ENCODE measurements around the gene DDX31. TPM values are rescaled to one million over a fixed set of nuclear protein-coding genes. Genes with fewer than 3 reads are reported as not detected.
A peak's percentile ranks its signal among the peaks of the same experiment; 100 is the strongest.
"Not testable (repeated sequence)": the region's sequence is repeated elsewhere in the genome, so short reads cannot be mapped to it uniquely, and the experiment has no call there.

DDX31 gene
- 6.4 TPM for total RNA-seq

- ATAC-seq, result peak; percentile 93
These were observed at the start of gene DDX31 for GRCh38 chr9:132669698-132670456. TSS of gene DDX31 (minus strand) at chr9:132669983. CDS start at chr9:132669934, 49 bp downstream.

GRCh38 chr9:132718381-132718928 lies 48.7 kb upstream of the DDX31 start:
- not testable (repeated sequence) for ATAC-seq

DNA sequence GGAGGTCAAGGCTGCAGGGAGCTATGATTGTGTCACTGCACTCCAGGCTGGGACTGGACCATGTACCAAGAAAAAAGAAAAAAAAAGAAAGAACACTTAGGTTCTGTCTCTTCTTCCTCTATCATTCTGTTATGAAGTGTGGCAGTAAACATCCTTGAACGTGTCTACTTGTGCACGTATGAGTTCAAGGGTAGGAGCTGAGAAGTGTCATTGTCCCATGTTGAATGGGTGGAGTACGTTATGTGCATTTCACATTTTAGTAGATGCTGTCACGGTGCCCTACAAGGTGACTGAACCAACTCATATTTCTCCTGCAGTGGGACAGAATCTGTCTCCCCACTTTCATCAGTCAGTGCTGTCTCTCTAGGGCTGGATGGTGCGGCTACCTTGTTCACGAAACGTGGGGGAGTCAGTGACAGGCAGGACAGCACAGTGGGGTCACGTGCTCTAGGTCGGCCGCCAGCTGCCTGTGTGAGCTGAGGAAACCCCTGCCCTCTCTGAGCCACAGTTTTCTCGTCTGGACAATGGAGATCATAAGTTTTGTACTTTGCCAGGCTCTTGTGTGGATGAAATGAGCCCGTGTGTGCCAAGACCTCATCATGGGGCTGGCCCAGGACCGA lies 47.7 kb upstream of the DDX31 start:
- ATAC-seq, result no peak

GRCh38 chr9:132716007-132716406 lies 46.2 kb upstream of the DDX31 start:
- no peak for ATAC-seq

DNA sequence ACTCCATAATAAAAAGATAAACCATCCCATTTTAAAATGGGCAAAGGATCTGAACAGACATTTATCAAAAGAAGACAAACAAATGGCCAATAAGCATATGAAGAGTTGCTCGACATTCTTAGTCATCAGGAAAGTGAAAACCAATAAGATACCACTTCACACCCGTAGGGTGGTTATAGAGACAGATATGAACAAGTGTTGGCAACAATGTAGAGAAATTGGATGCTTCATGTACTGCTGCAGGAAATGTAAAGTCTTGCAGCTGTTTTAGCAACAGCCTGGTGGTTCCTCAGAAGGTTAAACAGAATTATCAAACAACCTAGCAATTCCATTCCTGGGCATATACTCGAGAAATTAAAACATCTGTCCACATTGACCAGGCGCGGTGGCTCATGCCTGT lies 43.0 kb upstream of the DDX31 start:
- ATAC-seq, result no peak

DNA sequence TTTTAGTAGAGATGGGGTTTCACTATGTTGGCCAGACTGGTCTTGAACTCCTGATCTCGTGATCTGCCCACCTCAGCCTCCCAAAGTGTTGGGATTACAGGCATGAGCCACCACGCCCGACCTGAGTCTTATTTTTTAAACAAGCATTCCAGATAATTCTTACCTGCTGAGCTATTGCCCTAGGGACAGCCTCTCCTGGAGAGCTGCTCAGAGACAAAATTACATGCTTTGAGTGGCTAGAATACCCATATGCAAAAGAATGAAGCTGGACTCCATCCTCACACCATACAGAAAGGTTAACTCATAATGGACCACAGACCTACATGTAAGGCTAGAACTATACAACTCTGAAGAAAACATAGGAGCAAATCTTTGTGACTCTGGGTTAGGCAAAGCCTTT lies 42.1 kb upstream of the DDX31 start:
- no peak for ATAC-seq

GRCh38 chr9:132711152-132711551 lies 41.4 kb upstream of the DDX31 start:
- ATAC-seq, result not testable (repeated sequence)

DNA sequence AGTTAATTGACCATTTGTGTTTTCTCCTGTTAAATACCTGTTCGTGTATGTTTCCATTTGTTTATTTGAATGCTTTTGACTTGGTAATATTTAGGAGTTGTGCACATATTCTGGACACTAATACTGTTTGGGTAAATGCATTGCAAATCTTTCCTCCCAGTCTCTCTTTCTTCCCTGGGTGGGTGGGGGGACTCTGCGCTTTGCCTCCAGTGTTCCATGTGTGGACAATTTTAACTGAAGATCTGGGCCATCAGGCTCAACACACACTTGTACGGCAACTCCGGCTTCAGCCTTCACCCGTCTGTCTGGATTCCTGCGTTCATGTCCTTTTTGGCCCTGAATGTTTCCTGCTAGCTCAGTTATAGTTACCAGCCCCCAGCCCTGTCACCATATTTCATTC lies 40.5 kb upstream of the DDX31 start:
- no peak for ATAC-seq

DNA sequence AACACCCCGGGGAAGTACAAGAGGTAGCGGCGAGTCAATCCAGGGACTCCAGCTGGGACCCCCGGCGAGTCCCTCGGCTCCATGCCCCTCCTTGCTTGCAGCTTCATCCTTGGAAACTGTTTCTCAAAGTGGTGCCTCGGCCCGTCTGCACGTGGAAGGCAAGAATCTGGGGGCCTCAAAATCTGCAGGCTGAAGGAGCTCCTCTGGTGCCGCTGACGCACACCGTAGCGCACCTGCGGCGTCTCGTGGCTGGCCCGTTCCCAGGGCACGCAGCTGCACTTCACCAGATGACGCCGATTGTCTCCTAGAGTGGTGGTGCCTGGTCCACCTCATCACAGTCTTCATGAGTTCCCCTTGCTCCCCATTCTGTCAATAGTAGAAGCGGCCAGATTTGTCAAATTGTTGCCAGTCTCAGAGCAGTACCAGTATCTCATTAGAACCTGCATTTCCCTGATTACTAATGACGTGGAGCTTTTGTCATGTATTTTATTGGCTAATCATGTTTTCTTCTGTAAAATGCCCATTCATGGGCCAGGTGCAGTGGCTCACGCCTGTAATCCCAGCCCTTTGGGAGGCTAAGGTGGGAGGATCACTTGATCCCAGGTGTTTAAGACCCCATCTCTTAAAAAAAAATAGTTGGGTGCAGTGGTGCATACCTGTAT lies 39.1 kb upstream of the DDX31 start:
- ATAC-seq, result no peak

- no peak for ATAC-seq
These were observed 38.5 kb upstream of the DDX31 start for GRCh38 chr9:132708239-132708638.

DNA sequence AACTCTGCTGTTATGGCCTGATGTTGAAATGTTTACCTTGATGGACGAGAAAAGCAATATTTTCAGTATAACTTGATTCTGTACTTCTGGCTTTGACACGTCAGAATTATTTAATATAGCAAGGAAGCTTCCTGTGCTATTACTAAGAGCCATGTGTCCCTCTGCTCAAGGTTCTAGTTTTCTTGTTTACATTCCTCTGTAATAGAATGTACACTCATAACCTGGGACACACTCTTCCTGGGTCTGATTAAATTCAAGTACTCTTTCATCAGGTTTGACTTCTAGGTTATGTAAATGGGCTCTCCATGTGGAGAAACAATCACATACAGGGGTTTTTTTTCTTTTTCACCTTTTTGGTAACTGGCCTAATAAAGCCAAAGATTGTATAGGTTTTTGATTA lies 33.6 kb upstream of the DDX31 start:
- peak; percentile 82 for ATAC-seq

DNA sequence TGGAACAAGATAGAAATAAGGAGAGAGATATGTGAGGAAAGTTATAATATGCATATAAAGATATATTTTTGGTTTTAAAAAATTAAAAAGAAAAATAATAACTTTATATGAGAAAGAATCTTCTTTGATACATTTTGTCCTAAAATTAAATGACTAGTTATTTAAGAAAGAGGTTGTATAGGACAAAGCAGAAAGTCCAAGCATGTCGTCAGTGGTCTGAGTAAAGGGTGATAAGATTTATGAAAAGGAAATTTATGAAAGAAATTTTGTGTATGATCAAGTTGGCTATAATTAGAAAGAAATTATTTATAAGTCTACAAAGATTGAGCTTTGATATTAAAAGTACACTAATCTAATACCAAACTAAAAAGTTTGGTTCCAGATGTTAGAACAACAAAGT lies 32.5 kb upstream of the DDX31 start:
- ATAC-seq, result no peak

DNA sequence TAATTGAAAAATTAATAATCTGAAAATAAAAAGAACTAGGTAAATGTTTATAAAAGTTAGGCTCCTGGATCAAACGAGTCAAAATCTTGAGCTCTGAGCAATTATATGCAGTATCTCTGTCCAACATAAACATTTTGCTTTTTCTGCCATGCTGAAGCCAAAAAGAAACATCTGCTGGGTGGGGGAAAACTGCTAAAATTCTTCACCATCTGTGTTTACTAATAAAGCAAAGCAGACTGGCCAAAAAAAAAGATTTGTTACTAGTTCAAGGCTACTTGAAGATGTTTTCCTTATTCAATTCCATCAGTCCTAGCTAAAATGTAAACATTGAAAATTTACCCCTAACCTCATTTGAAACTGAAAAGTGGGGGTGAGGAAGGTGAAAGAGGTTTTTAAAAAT lies 30.2 kb upstream of the DDX31 start:
- no peak for ATAC-seq

DNA sequence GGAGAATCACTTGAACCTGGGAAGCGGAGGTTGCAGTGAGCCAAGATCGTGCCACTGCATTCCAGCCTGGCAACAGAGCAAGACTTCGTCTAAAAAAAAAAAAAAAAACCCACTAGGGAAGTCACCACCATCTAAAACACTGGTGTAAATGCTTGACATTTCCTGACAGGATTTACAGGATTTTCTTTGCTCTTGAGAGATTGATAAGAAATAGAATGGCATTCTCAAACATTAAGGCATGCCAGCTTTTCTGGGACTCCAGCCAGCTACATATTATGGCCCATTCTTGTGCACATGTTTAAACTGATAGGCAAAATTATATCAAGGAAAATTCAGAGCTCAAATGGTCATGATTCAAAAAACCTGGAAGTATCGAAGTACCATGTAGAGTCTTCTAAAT lies 29.2 kb upstream of the DDX31 start:
- no peak for ATAC-seq

DNA sequence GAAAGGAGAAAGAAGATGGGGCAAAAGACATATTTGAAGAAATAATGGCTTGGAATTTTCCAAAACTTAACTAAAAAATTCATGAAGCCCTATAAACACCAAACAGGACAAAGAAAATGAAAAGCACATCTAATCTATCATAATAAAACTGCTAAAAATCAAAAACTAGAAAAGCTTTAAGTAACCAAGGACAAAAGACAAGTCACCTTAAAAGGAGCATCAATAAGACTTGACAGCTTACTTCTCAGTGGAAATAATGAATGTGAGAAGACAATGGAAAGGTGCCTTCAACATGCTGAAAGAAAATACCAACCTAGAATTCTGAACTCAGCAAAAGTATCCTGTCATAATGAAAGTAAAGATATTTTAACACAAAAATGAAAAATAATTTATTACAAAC lies 27.4 kb upstream of the DDX31 start:
- no peak for ATAC-seq

DNA sequence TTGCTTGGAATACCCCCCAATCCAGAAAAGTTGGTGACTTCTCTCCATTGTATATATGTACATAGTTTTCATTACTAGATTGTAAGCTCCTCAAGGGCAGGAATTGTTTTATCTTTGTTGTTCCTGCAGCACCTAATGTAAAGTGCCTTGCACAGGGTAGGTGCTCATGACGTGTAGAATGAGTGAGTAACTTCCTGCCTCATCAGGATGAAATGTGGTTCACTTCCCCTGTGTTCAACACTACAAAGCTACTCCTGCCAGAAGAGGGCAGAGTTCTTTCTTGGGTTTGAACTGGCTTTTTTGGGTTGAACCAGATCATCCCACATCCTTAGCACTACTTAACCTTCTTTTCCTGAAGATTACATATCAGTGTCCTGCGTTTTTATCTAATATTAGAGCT lies 24.4 kb upstream of the DDX31 start:
- ATAC-seq, result peak; percentile 90

GRCh38 chr9:132690696-132691095 lies 20.9 kb upstream of the DDX31 start:
- no peak for ATAC-seq

- ATAC-seq, result no peak
These were observed 14.1 kb upstream of the DDX31 start for GRCh38 chr9:132683873-132684272.

- ATAC-seq, result no peak
These were observed 11.8 kb upstream of the DDX31 start for GRCh38 chr9:132681561-132681960.

DNA sequence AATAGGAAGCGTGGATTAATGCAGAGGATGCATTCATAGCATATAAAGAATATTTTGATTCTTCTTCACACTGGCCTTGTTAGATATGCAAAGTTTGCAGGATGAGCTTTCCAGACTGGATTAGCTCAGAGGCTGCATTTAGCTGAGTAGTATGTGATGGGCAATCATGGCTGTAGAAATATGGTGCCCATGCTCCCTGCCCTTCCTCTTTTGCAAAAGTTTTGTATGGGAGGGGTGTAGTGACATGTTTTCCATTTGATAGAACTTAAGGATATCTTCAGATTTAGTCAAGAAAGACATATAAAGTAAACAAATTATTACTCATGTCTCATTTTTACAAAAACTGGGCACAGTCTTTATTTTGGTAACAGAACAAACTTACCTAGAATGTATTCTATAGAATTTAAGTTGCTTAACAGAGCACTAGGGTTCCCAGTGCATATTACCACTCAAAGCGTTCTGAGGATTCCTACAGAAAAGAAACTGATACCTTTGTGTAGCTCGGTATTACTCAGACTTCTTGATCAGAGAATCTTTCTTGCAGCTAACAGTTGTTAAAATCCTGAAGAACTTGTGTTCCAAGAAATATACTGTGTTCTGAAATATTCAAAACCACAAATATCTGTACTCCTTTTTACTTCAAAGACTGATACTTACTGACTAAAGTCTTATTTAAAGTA lies 10.3 kb upstream of the DDX31 start:
- ATAC-seq, result no peak

- no peak for ATAC-seq
These were observed 8.2 kb upstream of the DDX31 start for GRCh38 chr9:132677976-132678375.

GRCh38 chr9:132674485-132674884 lies 4.7 kb upstream of the DDX31 start:
- ATAC-seq, result no peak

- peak; percentile 55 for ATAC-seq
These were observed 3.6 kb upstream of the DDX31 start for GRCh38 chr9:132673355-132673754.

All from esophagus mucosa (tissue), 1 donor.